ENCODE data around the gene MAGED1. TPM values are rescaled to one million over a fixed set of nuclear protein-coding genes. Genes with fewer than 3 reads are reported as not detected.

MAGED1 gene
- polyA plus RNA-seq, 1 donor (not counting 4 experiments of a cell fraction or from before 2014, with no cell fraction given): 74.8 TPM

DNA sequence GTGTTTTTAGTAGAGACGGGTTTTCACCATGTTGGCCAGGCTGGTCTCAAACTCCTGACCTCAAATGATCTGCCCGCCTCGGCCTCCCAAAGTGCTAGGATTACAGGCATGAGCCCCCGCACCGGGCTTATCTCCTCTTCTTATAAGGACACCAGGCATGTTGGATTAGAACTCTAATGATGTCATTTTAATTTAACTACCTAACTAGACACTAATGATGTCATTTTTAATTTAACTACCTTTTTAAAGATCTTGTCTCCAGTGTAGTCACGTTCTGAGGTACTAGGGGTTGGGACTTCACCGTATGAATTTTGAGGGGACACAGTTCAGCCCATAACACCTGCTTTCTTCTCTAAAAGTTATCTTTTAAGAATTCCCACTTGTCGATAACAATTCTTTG, 37.7 kb upstream of the MAGED1 start:
- H3K27ac ChIP-seq (ENCODE audit: control insufficient read depth, insufficient read depth, low read length): no peak overlapping the region
- H3K9ac ChIP-seq (ENCODE audit: control insufficient read depth, extremely low read depth, insufficient read depth, low read length): no peak overlapping the region
- H3K4me3 ChIP-seq (ENCODE audit: control insufficient read depth in 2 of 3, extremely low read depth in 1 of 3, insufficient read depth in 2 of 3, low read depth in 1 of 3, low read length in 3 of 3): no peak overlapping the region
- H3K9me1 ChIP-seq (ENCODE audit: control insufficient read depth, extremely low read depth, insufficient read depth, low read length): no peaks in the 10 kb centered on the region
- dilution Hi-C loops (cut with MboI; ENCODE audit: extremely low pct_ligation_motif_present, low sequenced_read_pairs): no loop called here
- H3K4me1 ChIP-seq (ENCODE audit: control insufficient read depth, extremely low read depth, insufficient read depth, low read length): no peaks in the 10 kb centered on the region
- FAIRE-seq: no peak
- TF ChIP-seq CTCF (optimal IDR thresholded peaks at IDR 0.05 in 1 of 3, IDR thresholded peaks at IDR 0.05 in 1 of 3, conservative IDR thresholded peaks at IDR 0.05 in 1 of 3; ENCODE audit: extremely low read depth in 1 of 3, insufficient read depth in 2 of 3, low read length in 3 of 3): no peak
- TF ChIP-seq EZH2 (IDR thresholded peaks at IDR 0.05; ENCODE audit: low read length): no peak
- no peaks in the 10 kb centered on the region for H3K27me3 ChIP-seq (ENCODE audit: control insufficient read depth, extremely low read depth, insufficient read depth, low read length)
- H4K20me1 ChIP-seq (ENCODE audit: control insufficient read depth, extremely low read depth, insufficient read depth, low read length): no peaks in the 10 kb centered on the region
- no peaks in the 10 kb centered on the region for H3K36me3 ChIP-seq (ENCODE audit: control insufficient read depth in 2 of 2, extremely low read depth in 1 of 2, insufficient read depth in 2 of 2, low read length in 2 of 2)
- H3K79me2 ChIP-seq (ENCODE audit: control insufficient read depth, insufficient read depth, low read length): peaks cover 2% of the 10 kb centered on the region
- H3K4me2 ChIP-seq (ENCODE audit: control insufficient read depth, extremely low read depth, insufficient read depth, low read depth, low read length): no peak overlapping the region
- peaks cover 2% of the 10 kb centered on the region for H3K9me3 ChIP-seq (ENCODE audit: control insufficient read depth, low read depth, low read length)
- no peak overlapping the region for H2AFZ ChIP-seq (ENCODE audit: control insufficient read depth, low read length)
- DNase-seq (ENCODE audit: low read depth, low spot score): no peak

DNA sequence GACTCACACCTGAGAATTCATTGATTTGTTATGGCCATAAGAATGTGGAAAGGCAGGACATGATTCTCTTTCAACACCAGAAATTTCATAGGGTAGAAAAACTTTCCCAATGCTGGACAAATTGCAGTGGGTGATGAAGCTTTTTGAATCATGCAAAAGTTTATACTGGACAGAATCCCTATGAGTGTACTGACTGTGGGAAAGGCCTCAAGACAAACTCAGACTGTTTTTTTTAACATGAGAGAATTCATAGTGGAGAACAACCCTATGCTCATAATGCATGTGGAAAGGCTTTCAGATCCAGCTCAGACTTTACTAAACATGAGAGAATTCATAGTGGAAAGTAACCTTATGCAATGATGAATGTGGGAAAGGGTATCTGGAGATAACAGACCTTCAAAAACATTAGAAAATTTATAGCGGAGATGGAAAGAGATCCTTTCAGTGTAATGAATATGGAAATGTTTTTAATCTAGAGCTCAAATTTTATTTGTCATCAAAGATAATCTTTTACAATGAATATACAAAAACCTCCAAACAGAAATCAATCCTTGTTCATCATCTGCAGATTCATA, 36.2 kb upstream of the MAGED1 start:
- Histone ChIP-seq H3K36me3 (ENCODE audit: control insufficient read depth in 2 of 2, extremely low read depth in 1 of 2, insufficient read depth in 2 of 2, low read length in 2 of 2) (no peaks in the 10 kb centered on the region), H3K9me1 (ENCODE audit: control insufficient read depth, extremely low read depth, insufficient read depth, low read length) (no peaks in the 10 kb centered on the region), H3K9me3 (ENCODE audit: control insufficient read depth, low read depth, low read length) (peaks cover 2% of the 10 kb centered on the region), H4K20me1 (ENCODE audit: control insufficient read depth, extremely low read depth, insufficient read depth, low read length) (no peaks in the 10 kb centered on the region), H3K79me2 (ENCODE audit: control insufficient read depth, insufficient read depth, low read length) (peaks cover 2% of the 10 kb centered on the region), H3K4me3 (ENCODE audit: control insufficient read depth in 2 of 3, extremely low read depth in 1 of 3, insufficient read depth in 2 of 3, low read depth in 1 of 3, low read length in 3 of 3) (no peak overlapping the region), H2AFZ (ENCODE audit: control insufficient read depth, low read length) (no peak overlapping the region), H3K27me3 (ENCODE audit: control insufficient read depth, extremely low read depth, insufficient read depth, low read length) (no peaks in the 10 kb centered on the region), H3K4me2 (ENCODE audit: control insufficient read depth, extremely low read depth, insufficient read depth, low read depth, low read length) (no peak overlapping the region), H3K27ac (ENCODE audit: control insufficient read depth, insufficient read depth, low read length) (no peak overlapping the region), H3K4me1 (ENCODE audit: control insufficient read depth, extremely low read depth, insufficient read depth, low read length) (no peaks in the 10 kb centered on the region), H3K9ac (ENCODE audit: control insufficient read depth, extremely low read depth, insufficient read depth, low read length) (no peak overlapping the region)
- no peak for TF ChIP-seq EZH2 (IDR thresholded peaks at IDR 0.05; ENCODE audit: low read length)
- no peak for TF ChIP-seq CTCF (optimal IDR thresholded peaks at IDR 0.05 in 1 of 3, IDR thresholded peaks at IDR 0.05 in 1 of 3, conservative IDR thresholded peaks at IDR 0.05 in 1 of 3; ENCODE audit: extremely low read depth in 1 of 3, insufficient read depth in 2 of 3, low read length in 3 of 3)
- DNase-seq (ENCODE audit: low read depth, low spot score) (no peak), FAIRE-seq (no peak)
- dilution Hi-C loops (cut with MboI; ENCODE audit: extremely low pct_ligation_motif_present, low sequenced_read_pairs): no loop called here
